Measurements from ENCODE around the gene TRHDE.

Gene TRHDE

GRCh38 chr12:72406111-72406510 lies 133.9 kb downstream of the TRHDE start:
- no peak for DNase-seq (ENCODE audit: extremely low read depth in 1 of 2, low read depth in 1 of 2)

GRCh38 chr12:72432037-72432604 lies 160.0 kb downstream of the TRHDE start:
- no peak for DNase-seq (ENCODE audit: extremely low read depth in 1 of 2, low read depth in 1 of 2)

- DNase-seq (ENCODE audit: extremely low read depth in 1 of 2, low read depth in 1 of 2) = no peak
These were observed 161.1 kb downstream of the TRHDE start for GRCh38 chr12:72433298-72433697.

- DNase-seq (ENCODE audit: extremely low read depth in 1 of 2, low read depth in 1 of 2) = no peak
These were observed 162.8 kb downstream of the TRHDE start for GRCh38 chr12:72434999-72435398.

GRCh38 chr12:72442217-72442616 lies 170.0 kb downstream of the TRHDE start:
- DNase-seq (ENCODE audit: extremely low read depth in 1 of 2, low read depth in 1 of 2) = no peak

- no peak for DNase-seq (ENCODE audit: extremely low read depth in 1 of 2, low read depth in 1 of 2)
These were observed 172.0 kb downstream of the TRHDE start for GRCh38 chr12:72444125-72444524.

GRCh38 chr12:72444566-72444965 lies 172.4 kb downstream of the TRHDE start:
- DNase-seq (ENCODE audit: extremely low read depth in 1 of 2, low read depth in 1 of 2) = no peak

- no peak for DNase-seq (ENCODE audit: extremely low read depth in 1 of 2, low read depth in 1 of 2)
These were observed 175.9 kb downstream of the TRHDE start for GRCh38 chr12:72448089-72448488.

- DNase-seq (ENCODE audit: extremely low read depth in 1 of 2, low read depth in 1 of 2) = no peak
These were observed 176.6 kb downstream of the TRHDE start for GRCh38 chr12:72448805-72449204.

- DNase-seq (ENCODE audit: extremely low read depth in 1 of 2, low read depth in 1 of 2) = no peak
These were observed 180.9 kb downstream of the TRHDE start for GRCh38 chr12:72453066-72453465.

GRCh38 chr12:72453550-72453949 lies 181.4 kb downstream of the TRHDE start:
- DNase-seq (ENCODE audit: extremely low read depth in 1 of 2, low read depth in 1 of 2) = no peak

- no peak for DNase-seq (ENCODE audit: extremely low read depth in 1 of 2, low read depth in 1 of 2)
These were observed 192.3 kb downstream of the TRHDE start for GRCh38 chr12:72464471-72464870.

- DNase-seq (ENCODE audit: extremely low read depth in 1 of 2, low read depth in 1 of 2) = no peak
These were observed 193.0 kb downstream of the TRHDE start for GRCh38 chr12:72465155-72465554.

- no peak for DNase-seq (ENCODE audit: extremely low read depth in 1 of 2, low read depth in 1 of 2)
These were observed 193.9 kb downstream of the TRHDE start for GRCh38 chr12:72465940-72466630.

- no peak for DNase-seq (ENCODE audit: extremely low read depth in 1 of 2, low read depth in 1 of 2)
These were observed 195.8 kb downstream of the TRHDE start for GRCh38 chr12:72467985-72468384.

GRCh38 chr12:72468505-72468904 lies 196.3 kb downstream of the TRHDE start:
- no peak for DNase-seq (ENCODE audit: extremely low read depth in 1 of 2, low read depth in 1 of 2)

GRCh38 chr12:72471806-72472205 lies 199.6 kb downstream of the TRHDE start:
- no peak for DNase-seq (ENCODE audit: extremely low read depth in 1 of 2, low read depth in 1 of 2)

GRCh38 chr12:72472350-72472749 lies 200.2 kb downstream of the TRHDE start:
- no peak for DNase-seq (ENCODE audit: extremely low read depth in 1 of 2, low read depth in 1 of 2)

- no peak for DNase-seq (ENCODE audit: extremely low read depth in 1 of 2, low read depth in 1 of 2)
These were observed 204.1 kb downstream of the TRHDE start for GRCh38 chr12:72476301-72476700.

GRCh38 chr12:72485017-72485701 lies 213.0 kb downstream of the TRHDE start:
- no peak for DNase-seq (ENCODE audit: extremely low read depth in 1 of 2, low read depth in 1 of 2)

GRCh38 chr12:72491426-72491825 lies 219.3 kb downstream of the TRHDE start:
- DNase-seq (ENCODE audit: extremely low read depth in 1 of 2, low read depth in 1 of 2) = no peak

GRCh38 chr12:72493407-72493806 lies 221.2 kb downstream of the TRHDE start:
- no peak for DNase-seq (ENCODE audit: extremely low read depth in 1 of 2, low read depth in 1 of 2)

Measured in stimulated activated CD8-positive, alpha-beta memory T cell treated with anti-CD3 and anti-CD28 coated beads, Interleukin-7, amount 100 ng/mL, for 48 hours (primary cell).